Ramos (cell line): ENCODE measurements around the gene TEX14.

Experiments
- in situ Hi-C: fragments of 300-500 bp; cut with MboI; formaldehyde crosslinking; loops from one replicate; pipeline ENCODE4 v1.14.3; 2022; ENCODE audit warnings: low sequenced_read_pairs; ENCODE audit not compliant: unreplicated experiment

Gene TEX14

DNA sequence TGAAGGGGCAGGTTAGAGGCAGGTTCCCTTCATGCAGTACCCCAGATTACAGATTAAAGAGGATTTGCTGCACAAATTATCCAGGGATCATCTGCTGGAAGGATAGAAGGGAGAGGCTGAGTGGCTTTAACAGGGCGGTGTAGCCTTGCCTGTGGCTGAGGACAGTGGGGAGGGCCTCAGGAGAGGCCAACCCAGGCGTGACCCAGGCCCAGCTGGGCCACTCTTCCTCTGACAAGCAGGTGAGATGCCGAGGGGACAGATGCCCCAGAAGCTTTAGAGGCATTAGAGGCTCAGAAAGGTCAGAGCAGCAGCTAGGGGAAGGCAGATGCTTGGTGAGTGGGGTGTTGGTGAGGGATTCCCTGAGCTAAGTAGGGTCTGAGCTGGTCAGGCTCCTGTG, 159.3 kb downstream of the TEX14 start:
- in situ Hi-C loops = no loop called here

GRCh38 chr17:58531661-58532554, 159.9 kb downstream of the TEX14 start:
- in situ Hi-C loops = no loop called here

DNA sequence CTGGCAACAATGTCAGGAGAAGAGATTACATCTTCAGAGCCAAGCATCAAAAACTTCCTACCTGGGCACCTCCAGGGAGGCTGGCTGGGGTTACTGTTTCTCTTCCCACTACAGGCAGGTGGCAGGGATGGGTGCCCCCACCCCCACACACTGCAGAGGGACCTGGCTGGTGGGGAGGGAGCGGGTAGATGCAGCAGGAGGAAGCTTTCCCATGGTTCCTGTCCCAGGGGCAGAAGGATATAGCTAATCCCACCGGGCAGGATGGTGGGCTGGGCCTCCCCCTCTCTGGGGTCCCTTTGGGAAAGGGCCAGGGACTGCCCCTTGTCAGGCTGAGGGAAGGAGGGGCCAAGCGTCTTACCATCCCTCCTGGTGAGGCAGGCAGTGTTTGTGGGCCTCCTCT, 160.7 kb downstream of the TEX14 start:
- in situ Hi-C loops = no loop called here

DNA sequence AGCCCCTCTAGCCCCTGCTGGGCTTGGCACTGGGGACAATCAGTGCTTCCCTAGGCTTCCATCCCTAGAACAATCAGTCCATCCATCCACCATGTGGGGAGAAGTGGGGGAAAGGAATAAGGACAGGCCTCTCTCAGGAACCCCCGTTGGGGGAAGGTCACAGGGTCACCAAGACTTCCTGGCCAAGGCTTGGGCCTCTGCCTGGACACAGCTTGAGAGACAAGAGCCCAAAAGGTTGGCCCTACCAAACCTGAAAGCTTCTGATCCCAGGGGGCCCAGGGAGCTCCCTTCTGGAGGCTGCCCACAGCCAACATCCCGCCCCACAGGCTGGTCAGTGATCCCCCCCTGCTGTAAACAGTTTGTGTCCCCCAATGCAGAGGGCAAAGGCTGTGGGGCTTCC, 161.2 kb downstream of the TEX14 start:
- in situ Hi-C loops = no loop called here

DNA sequence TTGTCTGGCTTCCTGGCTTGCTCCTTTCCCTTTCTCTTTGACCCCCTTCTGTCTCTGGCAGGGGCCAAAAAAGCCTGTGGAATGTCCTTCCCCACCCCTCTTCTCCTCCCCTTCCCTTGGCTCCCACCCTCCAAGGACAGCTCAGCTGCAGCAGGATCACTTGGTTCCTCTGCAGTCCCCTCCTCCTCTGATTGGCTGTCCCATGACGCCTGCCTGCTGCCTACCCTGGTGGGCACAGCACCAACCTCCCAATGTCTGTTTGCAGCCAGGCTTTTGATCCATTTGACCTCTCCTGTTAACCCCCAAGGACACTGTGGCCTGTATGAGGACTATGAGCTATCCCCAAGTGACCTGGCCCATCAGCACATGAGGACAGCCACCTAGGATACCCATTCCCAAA, 162.6 kb downstream of the TEX14 start:
- in situ Hi-C loops = no loop called here

GRCh38 chr17:58528443-58528842, 163.4 kb downstream of the TEX14 start:
- in situ Hi-C loops = no loop called here

DNA sequence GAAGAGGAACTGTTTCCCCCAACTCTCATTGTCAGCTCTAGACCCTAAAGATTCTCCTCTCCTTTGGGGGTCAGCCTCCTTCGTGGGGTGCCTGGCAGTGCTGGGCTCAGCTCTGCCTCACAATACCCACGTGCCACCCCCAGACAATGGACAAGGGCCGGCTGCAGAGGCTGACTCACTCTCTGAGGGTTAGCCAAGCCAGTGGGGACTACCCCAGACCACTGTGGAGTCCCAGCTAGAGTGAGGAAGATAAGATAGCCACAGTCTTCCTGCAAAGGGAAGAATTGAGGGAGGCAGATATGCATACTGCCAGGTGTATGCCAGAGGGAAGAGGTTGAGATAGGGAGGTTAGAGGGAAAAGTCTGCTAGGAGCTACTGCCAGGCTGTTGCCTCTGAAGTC, 163.9 kb downstream of the TEX14 start:
- in situ Hi-C loops = no loop called here

DNA sequence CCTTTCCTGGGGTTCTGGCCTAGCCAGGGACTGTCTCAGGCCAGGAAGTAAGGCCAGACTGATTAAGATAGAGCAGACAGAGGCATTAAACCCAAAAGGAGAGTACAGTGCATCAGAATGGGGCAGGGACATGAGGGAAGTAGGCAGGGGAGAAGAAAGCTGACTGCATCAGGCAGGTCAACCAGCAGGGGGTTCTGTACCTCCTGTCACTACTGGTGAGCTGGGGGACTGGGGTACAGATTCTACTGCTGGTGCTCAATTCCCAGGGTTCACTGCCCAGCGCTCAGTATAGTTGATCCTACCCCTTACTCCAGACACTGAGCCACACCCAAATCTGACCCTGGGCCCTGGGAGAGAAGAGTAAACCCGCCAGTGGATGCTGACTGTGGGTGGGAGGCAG, 164.5 kb downstream of the TEX14 start:
- in situ Hi-C loops = no loop called here

GRCh38 chr17:58525239-58525638, 166.6 kb downstream of the TEX14 start:
- in situ Hi-C loops = no loop called here

DNA sequence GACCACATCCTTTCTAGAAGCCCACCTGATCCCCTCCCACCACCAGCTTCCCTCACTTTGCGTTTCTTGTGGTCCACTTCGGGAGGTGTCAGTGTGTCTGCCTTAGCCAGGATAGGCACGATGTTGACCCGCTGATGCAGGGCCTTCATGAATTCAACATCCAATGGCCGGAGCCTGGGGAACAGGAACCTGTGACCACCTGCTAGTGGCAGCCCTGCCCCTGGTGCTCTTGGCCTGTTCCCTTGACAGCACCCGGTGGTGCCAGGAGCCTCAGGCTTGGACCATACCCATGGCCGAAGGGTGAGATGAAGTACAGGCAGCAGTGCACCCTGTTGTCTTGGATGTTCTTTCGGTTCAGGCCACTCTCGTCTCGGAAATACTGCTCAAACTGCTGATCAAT, 170.2 kb downstream of the TEX14 start:
- in situ Hi-C loops = no loop called here

- in situ Hi-C loops = no loop called here
These were observed 170.9 kb downstream of the TEX14 start for GRCh38 chr17:58520843-58521430.

GRCh38 chr17:58517928-58518609, 173.8 kb downstream of the TEX14 start:
- in situ Hi-C loops = no loop called here

GRCh38 chr17:58517378-58517927, 174.4 kb downstream of the TEX14 start:
- in situ Hi-C loops = no loop called here

- in situ Hi-C loops = no loop called here
These were observed 175.0 kb downstream of the TEX14 start for GRCh38 chr17:58516644-58517377.

- in situ Hi-C loops = no loop called here
These were observed 176.6 kb downstream of the TEX14 start for GRCh38 chr17:58515286-58515685.

DNA sequence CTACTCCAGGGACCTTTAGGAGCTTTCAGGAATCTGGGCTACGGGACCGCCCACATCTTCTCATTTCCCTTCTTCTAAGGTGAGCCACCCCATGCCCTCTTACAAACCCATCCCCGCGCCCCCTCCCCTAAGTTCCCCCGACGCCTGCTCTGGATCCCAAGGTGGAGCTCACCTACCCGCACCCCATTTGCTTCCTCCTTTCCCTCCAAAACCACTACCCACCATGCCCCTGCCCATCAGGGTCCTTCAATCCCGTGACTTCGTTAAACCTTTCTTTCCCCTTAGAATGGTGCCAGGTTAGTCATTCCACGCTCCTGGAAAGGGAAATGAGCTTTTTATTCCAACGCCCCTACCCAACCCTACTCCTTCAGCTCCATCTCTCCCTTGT, 177.1 kb downstream of the TEX14 start:
- in situ Hi-C loops = no loop called here

DNA sequence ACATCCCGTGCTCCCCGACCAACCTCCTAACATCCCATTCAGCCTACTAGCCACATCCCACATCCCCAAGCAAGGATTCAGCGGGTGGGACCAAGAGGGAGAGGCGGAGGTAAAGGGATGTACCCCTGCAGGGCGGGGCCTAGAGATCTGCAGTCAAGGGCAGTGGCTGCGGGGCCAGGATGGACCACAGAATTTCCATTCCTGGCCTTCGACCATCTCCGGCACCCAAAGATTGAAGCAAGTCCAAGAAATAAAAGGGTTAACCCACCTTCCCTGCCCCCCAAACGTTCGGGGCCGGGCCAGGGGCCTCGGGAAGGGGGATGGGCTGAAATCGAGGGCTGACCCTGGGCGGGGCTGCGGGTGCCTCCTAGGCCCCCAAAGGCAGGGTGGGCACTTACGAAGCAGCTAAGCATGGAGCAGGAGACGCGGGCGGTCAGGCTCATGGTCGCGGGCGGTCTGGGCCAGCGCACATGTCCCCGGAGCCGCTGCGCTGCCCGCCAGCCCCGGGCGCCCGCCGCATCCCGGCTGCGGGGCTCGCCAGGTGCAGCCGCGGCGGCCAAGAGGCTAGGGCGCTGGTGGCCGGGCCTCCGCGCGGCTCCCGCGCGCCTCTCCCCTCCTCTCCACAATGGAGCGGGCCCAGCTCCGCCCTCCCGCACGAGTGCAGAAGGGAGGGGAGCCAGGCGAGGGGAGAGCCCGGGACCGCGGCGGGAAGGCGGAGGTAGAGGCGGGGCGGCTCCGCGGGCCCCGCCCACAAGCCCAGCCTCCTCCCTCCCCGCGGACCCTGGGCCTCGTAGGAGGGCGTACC, 177.7 kb downstream of the TEX14 start, which contains the start of gene MTMR4:
MTMR4 (minus strand) TSS at position 674 of the 805 bp plus-strand sequence; CDS start at position 443, 231 bp downstream.
- in situ Hi-C loops = no loop called here

GRCh38 chr17:58513267-58513964, 178.4 kb downstream of the TEX14 start:
- in situ Hi-C loops = no loop called here

DNA sequence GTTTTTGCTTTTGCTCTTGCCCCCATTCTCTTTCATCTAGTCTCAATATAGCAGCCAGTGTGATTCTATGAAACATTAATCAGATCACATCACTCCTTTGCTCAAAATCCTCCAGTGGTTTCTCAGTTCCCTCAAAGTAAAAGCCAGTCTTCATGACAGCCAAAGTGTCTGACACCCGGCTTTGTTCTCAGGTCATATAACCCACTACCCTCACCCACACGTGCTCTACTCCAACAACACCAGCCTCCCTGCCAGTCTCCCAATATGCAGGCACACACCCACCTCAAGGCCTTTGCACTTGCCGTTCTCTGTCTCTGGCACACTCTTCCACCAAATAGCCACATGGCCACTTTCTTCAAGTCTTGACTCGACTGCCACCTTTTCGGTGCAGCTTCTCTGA, 181.8 kb downstream of the TEX14 start:
- in situ Hi-C loops = no loop called here
